Esophagus muscularis mucosa (tissue), 4 donors: ENCODE results near the gene ASPN. TPM values are rescaled to one million over a fixed set of nuclear protein-coding genes. Genes with fewer than 3 reads are reported as not detected.

Experiments used
- DNase-seq: peaks from one replicate; pipeline ENCODE4 v3.0.0-alpha.2; 2017; ENCODE audit errors: extremely low spot score
- H3K27ac ChIP-seq, 4 donors: fragments of 200-600 bp; sonication (generic); replicated peaks in 1 of 4; 1 replicate in 3 of 4; 2 replicates in 1 of 4; pipeline ENCODE4 v1.5.1; 2016 to 2019; ENCODE audit warnings: mild to moderate bottlenecking in 1 of 4
- H3K27me3 ChIP-seq, 4 donors: fragments of 200-600 bp; sonication (generic); one replicate each; pipeline versions ENCODE4 v1.5.1 to v1.6.0; 2016 to 2019
- H3K36me3 ChIP-seq, 4 donors: fragments of 200-600 bp; sonication (generic); one replicate each; pipeline ENCODE4 v1.5.1; 2016 to 2019
- H3K4me1 ChIP-seq, 4 donors: fragments of 200-600 bp; sonication (generic); one replicate each; pipeline ENCODE4 v1.5.1; 2016 to 2019
- H3K4me3 ChIP-seq, 4 donors: fragments of 200-600 bp; sonication (generic); 1 replicate in 2 of 4; 2 replicates in 2 of 4; pipeline ENCODE4 v1.5.1; 2016 to 2019; ENCODE audit warnings: mild to moderate bottlenecking in 4 of 4, moderate library complexity in 1 of 4
- H3K9me3 ChIP-seq, 4 donors: fragments of 200-600 bp; sonication (generic); 1 replicate in 3 of 4; 2 replicates in 1 of 4; pipeline ENCODE4 v1.5.1; 2016 to 2019
- EP300 ChIP-seq: sonication (generic); formaldehyde crosslinking; IDR thresholded peaks from one replicate; pipeline ENCODE4 v1.6.1; 2017; ENCODE audit warnings: antibody characterized with exemption
- POLR2A ChIP-seq: fragments of 450-650 bp; IDR thresholded peaks from one replicate; pipeline ENCODE4 v1.6.1; 2017; ENCODE audit warnings: antibody characterized with exemption, moderate library complexity, mild to moderate bottlenecking, low read depth
- POLR2AphosphoS5 ChIP-seq, 2 donors: sonication (generic); formaldehyde crosslinking; IDR thresholded peaks; one replicate each; pipeline ENCODE4 v1.6.1; 2017; ENCODE audit warnings: antibody characterized with exemption in 2 of 2
- WGBS: methylation state at CpG from one replicate; pipeline ENCODE4 v1.1.5; 2018; 5-methylcytosine and 5-hydroxymethylcytosine counted together
- intact Hi-C: fragments of 100-400 bp; cut with DNase I; formaldehyde crosslinking; loops from one replicate; pipeline ENCODE4 v1.15.1; 2023
- total RNA-seq, 4 donors: library from RNA; depleted of rRNA; stranded (reverse); fragments of >200 nt; gene quantifications; one replicate each; pipeline versions ENCODE4 v1.1.0 to v1.2.1, GENCODE V29; 2016
- TF ChIP-seq, protein P1 (sequence below), 3 experiments: fragments of 200-600 bp in 2 of 3; fragments of 450-650 bp in 1 of 3; sonication (generic) in 2 of 3; IDR thresholded peaks; one replicate each; pipeline ENCODE4 v1.5.1; 2017 to 2019; ENCODE audit warnings: antibody characterized with exemption in 3 of 3, mild to moderate bottlenecking in 2 of 3, moderate library complexity in 1 of 3

ASPN gene
- total RNA-seq, 4 donors from 2014 or later, result 9.1 to 21.6 (median 14.5) TPM

GRCh38 chr9:92483627-92484545, 1.6 kb upstream of the ASPN start:
- no peaks in the 10 kb centered on the region for H3K9me3 ChIP-seq
- 54% methylated on average over 5 of the region's 5 CpGs for WGBS
- intact Hi-C loops, result no loop called here
- no peak for DNase-seq
- no peaks in the 10 kb centered on the region for H3K27me3 ChIP-seq
- TF ChIP-seq, protein P1, sequence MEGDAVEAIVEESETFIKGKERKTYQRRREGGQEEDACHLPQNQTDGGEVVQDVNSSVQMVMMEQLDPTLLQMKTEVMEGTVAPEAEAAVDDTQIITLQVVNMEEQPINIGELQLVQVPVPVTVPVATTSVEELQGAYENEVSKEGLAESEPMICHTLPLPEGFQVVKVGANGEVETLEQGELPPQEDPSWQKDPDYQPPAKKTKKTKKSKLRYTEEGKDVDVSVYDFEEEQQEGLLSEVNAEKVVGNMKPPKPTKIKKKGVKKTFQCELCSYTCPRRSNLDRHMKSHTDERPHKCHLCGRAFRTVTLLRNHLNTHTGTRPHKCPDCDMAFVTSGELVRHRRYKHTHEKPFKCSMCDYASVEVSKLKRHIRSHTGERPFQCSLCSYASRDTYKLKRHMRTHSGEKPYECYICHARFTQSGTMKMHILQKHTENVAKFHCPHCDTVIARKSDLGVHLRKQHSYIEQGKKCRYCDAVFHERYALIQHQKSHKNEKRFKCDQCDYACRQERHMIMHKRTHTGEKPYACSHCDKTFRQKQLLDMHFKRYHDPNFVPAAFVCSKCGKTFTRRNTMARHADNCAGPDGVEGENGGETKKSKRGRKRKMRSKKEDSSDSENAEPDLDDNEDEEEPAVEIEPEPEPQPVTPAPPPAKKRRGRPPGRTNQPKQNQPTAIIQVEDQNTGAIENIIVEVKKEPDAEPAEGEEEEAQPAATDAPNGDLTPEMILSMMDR (IDR thresholded peaks at IDR 0.05), result no peak
- peaks cover 14 to 83% (median 68%) of the 10 kb centered on the region in 4 donors for H3K4me1 ChIP-seq
- H3K27ac ChIP-seq, result peak overlapping the region; percentile 48 to 74 (median 50)
- no peak overlapping the region for H3K4me3 ChIP-seq
- H3K36me3 ChIP-seq, result no peaks in the 10 kb centered on the region

GRCh38 chr9:92482805-92483204, 499 bp upstream of the ASPN start:
- no peaks in the 10 kb centered on the region for H3K9me3 ChIP-seq
- TF ChIP-seq, protein P1 (IDR thresholded peaks at IDR 0.05), result no peak
- TF ChIP-seq EP300, result no peak
- no peak for TF ChIP-seq POLR2A
- no peak for TF ChIP-seq POLR2AphosphoS5 (IDR thresholded peaks at IDR 0.05)
- peaks cover 13 to 76% (median 62%) of the 10 kb centered on the region in 4 donors for H3K4me1 ChIP-seq
- no peak for DNase-seq
- H3K4me3 ChIP-seq, result no peak overlapping the region
- no peaks in the 10 kb centered on the region for H3K27me3 ChIP-seq
- H3K36me3 ChIP-seq, result no peaks in the 10 kb centered on the region
- peak overlapping the region in 3 of 4 donors; percentile 69 to 74 (median 73) for H3K27ac ChIP-seq
- intact Hi-C loops, result no loop called here

- H3K27ac ChIP-seq, result peak overlapping the region; percentile 49 to 74 (median 71)
- H3K9me3 ChIP-seq, result no peaks in the 10 kb centered on the region
- 40% methylated on average over 2 of the region's 2 CpGs for WGBS
- H3K4me3 ChIP-seq, result peak overlapping the region; percentile 12 to 31 (median 24)
- no peaks in the 10 kb centered on the region for H3K36me3 ChIP-seq
- no peak for TF ChIP-seq POLR2A
- TF ChIP-seq, protein P1 (IDR thresholded peaks at IDR 0.05), result no peak
- peaks cover 13 to 74% (median 62%) of the 10 kb centered on the region in 4 donors for H3K4me1 ChIP-seq
- no peaks in the 10 kb centered on the region for H3K27me3 ChIP-seq
- intact Hi-C loops, result no loop called here
- no peak for DNase-seq
These were observed 1.2 kb downstream of the ASPN start for GRCh38 chr9:92480986-92481633.

DNA sequence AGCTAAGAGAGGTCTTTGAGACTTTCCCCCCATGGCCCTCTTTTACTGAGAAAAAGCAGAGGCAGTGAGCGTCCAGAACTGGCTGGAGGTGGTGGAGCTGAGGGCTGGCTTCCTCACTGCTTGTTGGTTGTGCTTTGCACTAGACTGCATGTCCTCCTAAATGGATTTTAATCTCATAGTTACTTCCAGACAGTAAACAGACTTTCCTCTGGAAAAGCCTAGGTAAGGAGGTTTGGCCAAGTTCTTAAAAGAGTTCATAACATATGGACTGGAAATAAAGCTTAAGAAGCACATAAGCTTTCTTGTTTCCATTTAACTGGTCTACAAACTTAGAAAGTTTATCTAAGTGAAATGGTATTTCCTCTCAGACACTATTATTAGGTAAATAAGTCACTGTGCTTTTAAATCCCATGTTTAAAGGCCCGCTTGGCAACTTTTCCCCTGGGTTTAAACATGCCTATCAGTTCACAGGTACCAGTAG, 2.0 kb downstream of the ASPN start:
- Histone ChIP-seq H3K4me1 (peaks cover 13 to 74% (median 62%) of the 10 kb centered on the region in 4 donors), H3K9me3 (no peaks in the 10 kb centered on the region), H3K27ac (peak overlapping the region; percentile 49 to 74 (median 71)), H3K36me3 (no peaks in the 10 kb centered on the region), H3K27me3 (no peaks in the 10 kb centered on the region), H3K4me3 (peak overlapping the region; percentile 12 to 31 (median 24))
- intact Hi-C loops, result no loop called here
- DNase-seq, result no peak
- 39% methylated on average over 2 of the region's 2 CpGs for WGBS
- peak in 1 of 2 donors; percentile 8 for TF ChIP-seq POLR2AphosphoS5 (IDR thresholded peaks at IDR 0.05)
- TF ChIP-seq POLR2A, result no peak
- TF ChIP-seq EP300, result no peak

DNA sequence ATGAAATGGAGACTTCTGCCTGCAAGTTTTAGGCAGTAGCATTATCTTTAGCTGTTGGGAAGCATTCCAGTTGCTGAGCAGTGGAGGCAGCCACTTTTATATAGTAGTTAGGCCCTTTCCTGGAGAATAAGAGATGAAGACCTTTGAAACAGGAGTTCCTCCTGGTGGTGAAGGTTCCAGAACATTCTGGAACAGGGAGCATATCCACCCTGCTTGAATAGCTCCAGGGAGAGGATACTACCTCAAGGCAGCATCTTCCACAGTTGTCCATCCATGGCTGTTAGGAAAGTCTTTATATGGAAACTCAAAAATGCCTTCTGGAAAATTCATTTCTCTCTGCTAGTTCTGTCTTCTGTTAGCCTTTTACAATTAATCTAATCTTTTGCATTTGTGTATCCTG, 3.0 kb downstream of the ASPN start:
- DNase-seq, result no peak
- intact Hi-C loops, result no loop called here
- Histone ChIP-seq H3K27me3 (no peaks in the 10 kb centered on the region), H3K36me3 (no peaks in the 10 kb centered on the region), H3K4me3 (no peak overlapping the region), H3K9me3 (no peaks in the 10 kb centered on the region), H3K27ac (peak overlapping the region in 2 of 4 donors; percentile 73 to 74), H3K4me1 (peaks cover 13 to 66% (median 58%) of the 10 kb centered on the region in 4 donors)
- TF ChIP-seq POLR2AphosphoS5 (IDR thresholded peaks at IDR 0.05), result no peak
- no peak for TF ChIP-seq POLR2A
- TF ChIP-seq, protein P1 (IDR thresholded peaks at IDR 0.05), result no peak
- no peak for TF ChIP-seq EP300
